ENCODE measurements around the gene MYO9B.

GRCh38 chr19:17259118-17259780, 183.7 kb downstream of the MYO9B start:
- TF ChIP-seq EP300 (IDR thresholded peaks at IDR 0.05) = no peak
- TF ChIP-seq CTCF (IDR thresholded peaks at IDR 0.05) = no peak

All from sigmoid colon (tissue), 4 donors.